Measurements from ENCODE around the gene LSM11.

- TF ChIP-seq CTCF (conservative IDR thresholded peaks at IDR 0.05; ENCODE audit: low read length) (no peak), EZH2phosphoT487 (IDR thresholded peaks at IDR 0.05; ENCODE audit: borderline replicate concordance) (no peak)
Observed at GRCh38 chr5:157800137-157800536, 56.6 kb downstream of the LSM11 start.

All from Loucy (cell line).